Body of pancreas (tissue), 4 donors: ENCODE results near the gene ZNF407. TPM values are rescaled to one million over a fixed set of nuclear protein-coding genes. Genes with fewer than 3 reads are reported as not detected.

Source experiments
- ATAC-seq: fragments of 150-250 bp; one replicate; pipeline ENCODE4 v1.9.1; 2016
- DNase-seq, 4 donors: peaks; one replicate each; pipeline ENCODE4 v3.0.0-alpha.2; 2019
- H3K27ac ChIP-seq, 4 donors: fragments of 200-600 bp; sonication (generic); 1 replicate in 3 of 4; 2 replicates in 1 of 4; pipeline versions ENCODE4 v1.5.1 to v1.6.1; 2016 to 2019; ENCODE audit warnings: mild to moderate bottlenecking in 1 of 4, mixed read lengths in 1 of 4, moderate library complexity in 1 of 4
- H3K27me3 ChIP-seq, 2 donors: fragments of 200-600 bp; sonication (generic); one replicate each; pipeline ENCODE4 v1.6.0; 2016; ENCODE audit warnings: mild to moderate bottlenecking in 1 of 2
- H3K36me3 ChIP-seq, 2 donors: fragments of 200-600 bp; sonication (generic); replicated peaks in 1 of 2; 2 replicates each; pipeline ENCODE4 v1.5.1; 2016; ENCODE audit warnings: low read depth in 2 of 2; ENCODE audit not compliant: insufficient read depth in 1 of 2
- H3K4me1 ChIP-seq: fragments of 200-600 bp; sonication (generic); one replicate; pipeline ENCODE4 v1.6.0; 2016
- H3K4me3 ChIP-seq, 2 donors: fragments of 200-600 bp; sonication (generic); 1 replicate in 1 of 2; 2 replicates in 1 of 2; pipeline ENCODE4 v1.5.1; 2016 to 2019
- H3K9me3 ChIP-seq, 3 donors: fragments of 200-600 bp; sonication (generic); 1 replicate in 2 of 3; 2 replicates in 1 of 3; pipeline ENCODE4 v1.5.1; 2016
- POLR2A ChIP-seq, 3 donors: fragments of 450-650 bp; IDR thresholded peaks; one replicate each; pipeline ENCODE4 v1.6.1; 2016; ENCODE audit warnings: antibody characterized with exemption in 3 of 3, mild to moderate bottlenecking in 2 of 3
- WGBS, 2 donors: methylation state at CpG; one replicate each; pipeline ENCODE4 v1.1.5; 2017; 5-methylcytosine and 5-hydroxymethylcytosine counted together
- intact Hi-C: fragments of 100-400 bp; cut with DNase I; formaldehyde crosslinking; loops from one replicate; pipeline ENCODE4 v1.15.1; 2023
- total RNA-seq, 2 donors: library from RNA; depleted of rRNA; stranded (reverse); fragments of >200 nt; gene quantifications; one replicate each; pipeline ENCODE4 v1.1.0, GENCODE V29; 2016
- TF ChIP-seq, protein P1 (sequence below), 7 experiments: fragments of 450-650 bp in 4 of 7; fragments of 200-600 bp in 3 of 7; sonication (generic) in 3 of 7; IDR thresholded peaks; one replicate each; pipeline ENCODE4 v1.5.1; 2016 to 2019; ENCODE audit warnings: antibody characterized with exemption in 7 of 7

Gene ZNF407
- total RNA-seq, 2 donors from 2014 or later = 14.3 to 19.1 TPM

DNA sequence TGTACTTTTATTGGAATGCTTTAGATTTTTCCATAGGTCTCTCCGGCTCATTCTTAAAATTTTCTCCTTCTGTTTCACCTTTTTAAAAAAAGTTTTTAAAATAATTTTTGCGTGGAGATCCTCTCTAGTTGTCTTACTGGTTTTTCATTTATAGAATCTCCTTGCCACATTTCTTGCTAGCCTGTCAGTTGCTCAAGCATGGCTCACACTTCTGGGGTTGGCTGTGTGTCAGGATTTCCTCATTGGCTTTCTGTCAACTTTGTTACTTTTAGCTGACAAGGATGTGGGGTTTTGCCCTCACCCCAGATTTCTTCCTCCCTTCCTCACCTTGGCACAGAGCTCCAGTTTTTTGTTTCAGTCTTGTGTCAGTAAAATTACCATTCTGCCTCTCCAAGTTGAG lies 124.6 kb downstream of the ZNF407 start:
- Histone ChIP-seq H3K36me3 (no peaks in the 10 kb centered on the region), H3K27ac (no peak overlapping the region), H3K4me1 (peaks cover under 1% of the 10 kb centered on the region), H3K4me3 (no peak overlapping the region), H3K27me3 (no peaks in the 10 kb centered on the region), H3K9me3 (no peaks in the 10 kb centered on the region)
- 67 to 79% methylated on average over 2 of the region's 2 CpGs for WGBS, 2 donors
- DNase-seq (no peak), ATAC-seq (no peak)
- intact Hi-C loops = no loop called here
- TF ChIP-seq POLR2A (IDR thresholded peaks at IDR 0.05) = no peak
- TF ChIP-seq, protein P1, sequence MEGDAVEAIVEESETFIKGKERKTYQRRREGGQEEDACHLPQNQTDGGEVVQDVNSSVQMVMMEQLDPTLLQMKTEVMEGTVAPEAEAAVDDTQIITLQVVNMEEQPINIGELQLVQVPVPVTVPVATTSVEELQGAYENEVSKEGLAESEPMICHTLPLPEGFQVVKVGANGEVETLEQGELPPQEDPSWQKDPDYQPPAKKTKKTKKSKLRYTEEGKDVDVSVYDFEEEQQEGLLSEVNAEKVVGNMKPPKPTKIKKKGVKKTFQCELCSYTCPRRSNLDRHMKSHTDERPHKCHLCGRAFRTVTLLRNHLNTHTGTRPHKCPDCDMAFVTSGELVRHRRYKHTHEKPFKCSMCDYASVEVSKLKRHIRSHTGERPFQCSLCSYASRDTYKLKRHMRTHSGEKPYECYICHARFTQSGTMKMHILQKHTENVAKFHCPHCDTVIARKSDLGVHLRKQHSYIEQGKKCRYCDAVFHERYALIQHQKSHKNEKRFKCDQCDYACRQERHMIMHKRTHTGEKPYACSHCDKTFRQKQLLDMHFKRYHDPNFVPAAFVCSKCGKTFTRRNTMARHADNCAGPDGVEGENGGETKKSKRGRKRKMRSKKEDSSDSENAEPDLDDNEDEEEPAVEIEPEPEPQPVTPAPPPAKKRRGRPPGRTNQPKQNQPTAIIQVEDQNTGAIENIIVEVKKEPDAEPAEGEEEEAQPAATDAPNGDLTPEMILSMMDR (IDR thresholded peaks at IDR 0.05) = no peak

DNA sequence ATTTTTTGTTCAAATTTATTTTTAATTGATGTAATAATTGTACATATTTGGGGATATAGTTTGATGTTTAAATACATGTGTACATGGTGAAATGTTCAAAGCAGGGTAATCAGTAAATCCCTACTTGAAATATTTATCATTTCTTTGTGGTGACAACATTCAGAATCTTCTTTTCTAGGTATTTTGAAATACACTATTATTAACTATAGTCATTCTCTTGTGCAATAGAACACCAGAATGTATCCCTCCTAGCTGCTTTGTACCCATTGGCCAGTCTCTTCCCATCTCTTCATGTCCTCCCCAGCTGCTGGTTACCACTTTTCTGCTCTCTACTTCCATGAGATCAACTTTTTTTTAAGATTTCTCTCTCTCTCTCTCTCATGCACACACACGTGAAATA lies 126.5 kb downstream of the ZNF407 start:
- Histone ChIP-seq H3K27ac (no peak overlapping the region), H3K9me3 (no peaks in the 10 kb centered on the region), H3K36me3 (no peaks in the 10 kb centered on the region), H3K27me3 (no peaks in the 10 kb centered on the region), H3K4me1 (no peaks in the 10 kb centered on the region), H3K4me3 (no peak overlapping the region)
- no peak for ATAC-seq
- intact Hi-C loops = no loop called here
- TF ChIP-seq POLR2A (IDR thresholded peaks at IDR 0.05) = no peak
- TF ChIP-seq, protein P1 (IDR thresholded peaks at IDR 0.05) = no peak
- DNase-seq = no peak
- WGBS, 2 donors = 77 to 92% methylated on average over 1 of the region's 1 CpG

DNA sequence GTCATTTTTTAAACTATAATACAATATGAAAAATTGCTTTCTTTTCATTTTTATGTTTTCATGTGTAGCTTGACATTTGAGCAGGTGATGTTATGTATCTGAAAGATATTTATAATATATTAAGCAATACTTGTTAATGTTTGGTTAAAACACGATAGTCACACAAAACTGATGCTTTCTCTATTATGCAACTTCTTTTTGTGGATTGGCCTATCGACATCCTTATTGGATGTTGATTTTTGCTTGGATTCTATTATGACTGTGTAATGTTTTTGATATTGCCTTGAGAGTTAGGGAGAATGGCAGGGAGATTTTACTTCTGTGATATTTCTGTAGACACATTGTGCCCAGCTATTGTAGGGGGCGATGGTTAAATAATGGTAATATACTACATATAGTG lies 128.0 kb downstream of the ZNF407 start:
- no peaks in the 10 kb centered on the region for H3K27me3 ChIP-seq
- TF ChIP-seq POLR2A (IDR thresholded peaks at IDR 0.05) = no peak
- TF ChIP-seq, protein P1 (IDR thresholded peaks at IDR 0.05) = no peak
- no peak overlapping the region for H3K27ac ChIP-seq
- intact Hi-C loops = no loop called here
- DNase-seq (no peak), ATAC-seq (no peak)
- H3K36me3 ChIP-seq = no peaks in the 10 kb centered on the region
- no peak overlapping the region for H3K4me3 ChIP-seq
- 79 to 82% methylated on average over 3 of the region's 3 CpGs for WGBS, 2 donors
- no peaks in the 10 kb centered on the region for H3K4me1 ChIP-seq
- H3K9me3 ChIP-seq = no peaks in the 10 kb centered on the region

DNA sequence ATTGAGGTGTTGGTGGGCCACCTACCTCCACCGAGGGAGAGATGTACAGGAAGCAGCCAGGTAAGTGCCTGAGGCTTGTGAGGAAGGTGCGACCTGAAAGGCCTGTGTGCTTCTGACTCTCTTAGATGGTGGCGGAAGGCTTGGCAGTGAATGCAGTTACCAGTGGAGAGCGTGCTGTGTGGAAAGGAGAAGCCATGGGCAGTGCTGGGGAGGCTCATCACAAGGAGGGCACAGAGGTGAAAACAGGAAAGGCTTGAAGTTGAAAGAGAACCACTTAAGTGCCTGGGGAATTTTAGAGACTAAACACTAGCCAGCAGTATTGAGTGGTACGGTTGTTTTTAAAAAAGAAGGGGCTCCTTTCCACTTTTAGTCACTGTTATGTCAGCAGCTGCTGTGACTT lies 130.9 kb downstream of the ZNF407 start:
- H3K36me3 ChIP-seq = no peaks in the 10 kb centered on the region
- 91 to 92% methylated on average over 5 of the region's 5 CpGs for WGBS, 2 donors
- no peak for DNase-seq
- no peaks in the 10 kb centered on the region for H3K9me3 ChIP-seq
- intact Hi-C loops = no loop called here
- ATAC-seq = no peak
- TF ChIP-seq, protein P1 (IDR thresholded peaks at IDR 0.05) = no peak
- TF ChIP-seq POLR2A (IDR thresholded peaks at IDR 0.05) = no peak
- H3K4me1 ChIP-seq = no peaks in the 10 kb centered on the region
- no peaks in the 10 kb centered on the region for H3K27me3 ChIP-seq
- no peak overlapping the region for H3K4me3 ChIP-seq
- no peak overlapping the region for H3K27ac ChIP-seq

DNA sequence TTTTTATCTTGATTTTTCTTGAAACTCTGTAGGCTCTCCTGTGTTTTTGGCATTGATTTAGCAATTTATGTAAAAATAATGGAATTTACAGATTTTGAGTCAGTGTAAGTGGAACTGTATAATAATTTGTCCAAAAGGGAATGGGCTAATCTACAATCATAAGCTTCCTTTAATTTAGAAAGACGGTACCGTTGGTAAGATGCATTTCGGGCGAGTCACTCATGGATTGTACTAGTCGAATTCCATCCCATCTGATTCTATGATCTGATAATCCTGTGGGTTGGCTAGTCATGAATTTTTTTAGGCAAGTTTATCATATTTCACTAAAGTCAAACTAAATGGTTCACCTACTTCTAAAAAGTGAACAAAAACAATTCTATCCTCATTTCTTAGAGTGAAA lies 133.4 kb downstream of the ZNF407 start:
- Histone ChIP-seq H3K4me1 (no peaks in the 10 kb centered on the region), H3K27ac (no peak overlapping the region), H3K27me3 (no peaks in the 10 kb centered on the region), H3K4me3 (no peak overlapping the region), H3K36me3 (no peaks in the 10 kb centered on the region), H3K9me3 (no peaks in the 10 kb centered on the region)
- ATAC-seq (no peak), DNase-seq (no peak)
- intact Hi-C loops = no loop called here
- 94 to 96% methylated on average over 5 of the region's 5 CpGs for WGBS, 2 donors
- TF ChIP-seq POLR2A (IDR thresholded peaks at IDR 0.05) = no peak
- TF ChIP-seq, protein P1 (IDR thresholded peaks at IDR 0.05) = no peak
